Astrocyte of the spinal cord (primary cell): ENCODE results near the gene EGFL6.
"Not testable (repeated sequence)": the region's sequence is repeated elsewhere in the genome, so short reads cannot be mapped to it uniquely, and the experiment has no call there.

Experiments used
- DNase-seq: peaks from one replicate; pipeline ENCODE4 v3.0.0; 2011; ENCODE audit warnings: low read depth, low spot score
- H3K4me3 ChIP-seq: 2 replicates; pipeline ENCODE4 v1.5.1; 2011; ENCODE audit warnings: low read depth, mild to moderate bottlenecking, low read length, moderate library complexity
- in situ Hi-C: cut with HindIII; loops from 2 replicates; pipeline ENCODE4 v1.10.0; 2017; ENCODE audit warnings: low sequenced_read_pairs
- TF ChIP-seq, protein P1 (sequence below): IDR thresholded peaks from 2 replicates; pipeline ENCODE4 v1.5.1; 2012; ENCODE audit warnings: low read depth, mild to moderate bottlenecking, low read length, inconsistent platforms

EGFL6 gene

GRCh38 chrX:13605611-13606010 lies 36.2 kb downstream of the EGFL6 start:
- no peak overlapping the region for H3K4me3 ChIP-seq
- in situ Hi-C loops = no loop called here
- DNase-seq = no peak
- TF ChIP-seq, protein P1, sequence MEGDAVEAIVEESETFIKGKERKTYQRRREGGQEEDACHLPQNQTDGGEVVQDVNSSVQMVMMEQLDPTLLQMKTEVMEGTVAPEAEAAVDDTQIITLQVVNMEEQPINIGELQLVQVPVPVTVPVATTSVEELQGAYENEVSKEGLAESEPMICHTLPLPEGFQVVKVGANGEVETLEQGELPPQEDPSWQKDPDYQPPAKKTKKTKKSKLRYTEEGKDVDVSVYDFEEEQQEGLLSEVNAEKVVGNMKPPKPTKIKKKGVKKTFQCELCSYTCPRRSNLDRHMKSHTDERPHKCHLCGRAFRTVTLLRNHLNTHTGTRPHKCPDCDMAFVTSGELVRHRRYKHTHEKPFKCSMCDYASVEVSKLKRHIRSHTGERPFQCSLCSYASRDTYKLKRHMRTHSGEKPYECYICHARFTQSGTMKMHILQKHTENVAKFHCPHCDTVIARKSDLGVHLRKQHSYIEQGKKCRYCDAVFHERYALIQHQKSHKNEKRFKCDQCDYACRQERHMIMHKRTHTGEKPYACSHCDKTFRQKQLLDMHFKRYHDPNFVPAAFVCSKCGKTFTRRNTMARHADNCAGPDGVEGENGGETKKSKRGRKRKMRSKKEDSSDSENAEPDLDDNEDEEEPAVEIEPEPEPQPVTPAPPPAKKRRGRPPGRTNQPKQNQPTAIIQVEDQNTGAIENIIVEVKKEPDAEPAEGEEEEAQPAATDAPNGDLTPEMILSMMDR = no peak

DNA sequence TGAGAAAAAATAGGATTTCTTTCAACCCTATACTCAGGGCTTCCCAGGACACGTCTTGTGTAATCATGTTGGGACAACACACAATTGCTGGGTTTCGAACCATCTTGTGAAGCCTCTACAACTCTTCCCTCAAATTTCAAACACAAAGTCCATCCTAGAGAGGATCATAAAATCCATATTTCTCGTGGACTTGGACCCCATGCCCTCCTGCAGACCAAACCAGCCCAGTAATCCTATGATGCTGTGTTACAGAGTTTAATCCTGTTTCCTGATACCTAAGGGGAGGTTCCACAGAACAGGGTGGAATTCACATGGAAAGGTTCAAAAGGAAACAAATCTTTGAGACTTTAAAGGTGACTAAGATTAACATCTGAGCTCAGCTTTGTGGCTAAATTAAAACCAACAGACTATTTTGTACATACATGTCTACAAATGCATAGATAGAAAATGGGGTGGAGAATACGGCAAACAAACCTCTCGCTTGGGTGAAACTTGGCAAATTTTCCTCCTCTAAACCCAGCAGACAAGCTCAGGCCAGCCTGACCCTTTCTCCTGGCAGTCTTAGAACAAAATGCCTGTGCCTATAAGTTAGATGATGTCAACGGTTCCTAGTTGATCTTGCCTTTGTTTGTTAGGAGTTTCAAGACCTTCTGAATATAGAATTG lies 38.1 kb downstream of the EGFL6 start:
- no peak overlapping the region for H3K4me3 ChIP-seq
- in situ Hi-C loops = no loop called here
- TF ChIP-seq, protein P1 = no peak
- DNase-seq = no peak

- no peak overlapping the region for H3K4me3 ChIP-seq
- DNase-seq = no peak
- TF ChIP-seq, protein P1 = no peak
- in situ Hi-C loops = no loop called here
These were observed 38.6 kb downstream of the EGFL6 start for GRCh38 chrX:13607996-13608365.

DNA sequence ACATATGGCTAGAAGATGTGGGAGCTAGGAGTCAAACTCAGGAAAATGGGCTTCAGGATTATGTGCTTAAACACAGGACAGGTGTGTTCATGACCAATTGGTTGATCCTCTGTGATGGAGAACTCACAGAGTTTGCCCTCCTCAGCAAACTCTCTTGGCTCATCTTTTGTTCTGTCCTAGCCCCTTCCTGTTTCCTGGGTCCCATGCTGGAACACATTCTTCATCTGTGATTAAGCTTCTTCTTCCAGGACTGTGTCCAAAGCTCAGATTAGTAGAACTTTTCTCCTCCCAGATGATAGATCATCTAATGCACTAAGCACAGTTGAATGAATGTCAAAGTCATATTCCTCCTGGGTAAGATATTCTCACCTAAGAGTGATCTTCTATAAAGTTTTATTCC lies 44.8 kb downstream of the EGFL6 start:
- TF ChIP-seq, protein P1 = no peak
- no peak for DNase-seq
- H3K4me3 ChIP-seq = no peak overlapping the region
- in situ Hi-C loops = no loop called here

GRCh38 chrX:13620207-13620606 lies 50.8 kb downstream of the EGFL6 start:
- no peak for DNase-seq
- in situ Hi-C loops = no loop called here
- H3K4me3 ChIP-seq = no peak overlapping the region
- TF ChIP-seq, protein P1 = no peak

- in situ Hi-C loops = no loop called here
- H3K4me3 ChIP-seq = no peak overlapping the region
- TF ChIP-seq, protein P1 = no peak
- DNase-seq = no peak
These were observed 53.1 kb downstream of the EGFL6 start for GRCh38 chrX:13622401-13622964.

- TF ChIP-seq, protein P1 = no peak
- H3K4me3 ChIP-seq = no peak overlapping the region
- in situ Hi-C loops = no loop called here
- no peak for DNase-seq
These were observed 57.9 kb downstream of the EGFL6 start for GRCh38 chrX:13627306-13627705.

DNA sequence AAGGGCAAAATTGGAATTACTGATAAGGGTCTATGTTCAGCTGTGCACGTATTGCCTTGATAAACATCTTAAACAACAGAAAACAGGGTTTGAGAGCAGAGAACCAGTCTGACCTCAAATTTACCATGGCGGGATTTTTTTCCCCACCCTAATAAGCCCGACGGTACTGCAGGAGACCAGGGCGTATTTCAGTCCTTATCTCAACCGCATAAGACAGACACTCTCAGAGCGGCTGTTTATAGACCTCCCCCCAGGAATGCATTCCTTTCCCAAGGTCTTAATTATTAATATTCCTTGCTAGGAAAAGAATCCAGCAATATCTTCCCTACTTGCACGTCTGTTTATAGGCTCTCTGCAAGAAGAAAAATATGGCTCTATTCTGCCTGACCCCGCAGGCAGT lies 67.8 kb downstream of the EGFL6 start:
- DNase-seq, in situ Hi-C loops: not testable (repeated sequence)

More for the DNA sequence above, 67.8 kb downstream of the EGFL6 start:
- not testable (repeated sequence) for H3K4me3 ChIP-seq
